ENCODE data around the gene PSMG4. TPM values are rescaled to one million over a fixed set of nuclear protein-coding genes. Genes with fewer than 3 reads are reported as not detected.

The PSMG4 gene
- total RNA-seq, 1 experiment from 2014 or later, result 40.0 TPM

- H3K4me3 Mint-ChIP-seq (ENCODE audit: unreplicated experiment), result no peak overlapping the region
- CTCF ChIA-PET, result no interaction called here
- peaks cover 8% of the 10 kb centered on the region for H3K4me1 Mint-ChIP-seq (ENCODE audit: insufficient read depth, unreplicated experiment)
- H3K27me3 Mint-ChIP-seq (ENCODE audit: insufficient read depth, unreplicated experiment), result no peaks in the 10 kb centered on the region
- peaks cover 40% of the 10 kb centered on the region for H3K36me3 Mint-ChIP-seq (ENCODE audit: insufficient read depth, unreplicated experiment)
- no peak for TF ChIP-seq CTCF (IDR thresholded peaks at IDR 0.05; ENCODE audit: unreplicated experiment)
- H3K9me3 Mint-ChIP-seq (ENCODE audit: unreplicated experiment), result no peaks in the 10 kb centered on the region
- BruUV-seq (replicated peaks), result no TSS peak
- DNase-seq (ENCODE audit: unreplicated experiment), result no peak
- intact Hi-C loops (cut with micrococcal nuclease), result no loop called here
- H3K27ac Mint-ChIP-seq (ENCODE audit: low read depth, unreplicated experiment), result no peak overlapping the region
- POLR2A ChIA-PET, result interaction anchor here (0.6 kb wide), 1 partner anchor 327 kb away, joined by 3 read pairs; no protein-coding TSS in a partner anchor
Observed at GRCh38 chr6:3264356-3264755, 5.6 kb downstream of the PSMG4 start.

GRCh38 chr6:3265671-3266070 lies 6.9 kb downstream of the PSMG4 start:
- intact Hi-C loops (cut with micrococcal nuclease), result no loop called here
- BruUV-seq (replicated peaks), result no TSS peak
- POLR2A ChIA-PET, result interaction anchor here (0.6 kb wide), 1 partner anchor 380 kb away, joined by 3 read pairs; no protein-coding TSS in a partner anchor
- H3K36me3 Mint-ChIP-seq (ENCODE audit: insufficient read depth, unreplicated experiment), result peaks cover 49% of the 10 kb centered on the region
- H3K9me3 Mint-ChIP-seq (ENCODE audit: unreplicated experiment), result no peaks in the 10 kb centered on the region
- H3K27ac Mint-ChIP-seq (ENCODE audit: low read depth, unreplicated experiment), result no peak overlapping the region
- peaks cover 7% of the 10 kb centered on the region for H3K4me1 Mint-ChIP-seq (ENCODE audit: insufficient read depth, unreplicated experiment)
- H3K27me3 Mint-ChIP-seq (ENCODE audit: insufficient read depth, unreplicated experiment), result no peaks in the 10 kb centered on the region
- TF ChIP-seq CTCF (IDR thresholded peaks at IDR 0.05; ENCODE audit: unreplicated experiment), result no peak
- no peak for DNase-seq (ENCODE audit: unreplicated experiment)
- CTCF ChIA-PET, result interaction anchor here (0.6 to 1.5 kb wide), 3 partner anchors 14 to 102 kb away, joined by 3 to 8 read pairs (median 3); no protein-coding TSS in a partner anchor
- no peak overlapping the region for H3K4me3 Mint-ChIP-seq (ENCODE audit: unreplicated experiment)

- Mint-ChIP-seq H3K36me3 (ENCODE audit: insufficient read depth, unreplicated experiment) (peaks cover 49% of the 10 kb centered on the region), H3K27me3 (ENCODE audit: insufficient read depth, unreplicated experiment) (no peaks in the 10 kb centered on the region), H3K9me3 (ENCODE audit: unreplicated experiment) (no peaks in the 10 kb centered on the region), H3K27ac (ENCODE audit: low read depth, unreplicated experiment) (no peak overlapping the region), H3K4me3 (ENCODE audit: unreplicated experiment) (no peak overlapping the region), H3K4me1 (ENCODE audit: insufficient read depth, unreplicated experiment) (peaks cover 2% of the 10 kb centered on the region)
- intact Hi-C loops (cut with micrococcal nuclease), result no loop called here
- no TSS peak for BruUV-seq (replicated peaks)
- CTCF ChIA-PET, result interaction anchor here (0.6 to 1.5 kb wide), 2 partner anchors 14 to 56 kb away, joined by 3 to 8 read pairs; no protein-coding TSS in a partner anchor
- no peak for TF ChIP-seq CTCF (IDR thresholded peaks at IDR 0.05; ENCODE audit: unreplicated experiment)
- POLR2A ChIA-PET, result no interaction called here
- DNase-seq (ENCODE audit: unreplicated experiment), result no peak
Observed at GRCh38 chr6:3266170-3266569, 7.4 kb downstream of the PSMG4 start.

- intact Hi-C loops (cut with micrococcal nuclease), result no loop called here
- no TSS peak for BruUV-seq (replicated peaks)
- no peaks in the 10 kb centered on the region for H3K4me1 Mint-ChIP-seq (ENCODE audit: insufficient read depth, unreplicated experiment)
- H3K36me3 Mint-ChIP-seq (ENCODE audit: insufficient read depth, unreplicated experiment), result peaks cover 58% of the 10 kb centered on the region
- ChIA-PET POLR2A (interaction anchor here (0.7 kb wide), 1 partner anchor 73 kb away, joined by 3 read pairs; no protein-coding TSS in a partner anchor), CTCF (no interaction called here)
- no peak overlapping the region for H3K27ac Mint-ChIP-seq (ENCODE audit: low read depth, unreplicated experiment)
- H3K9me3 Mint-ChIP-seq (ENCODE audit: unreplicated experiment), result no peaks in the 10 kb centered on the region
- DNase-seq (ENCODE audit: unreplicated experiment), result no peak
- H3K4me3 Mint-ChIP-seq (ENCODE audit: unreplicated experiment), result no peak overlapping the region
- no peak for TF ChIP-seq CTCF (IDR thresholded peaks at IDR 0.05; ENCODE audit: unreplicated experiment)
- no peaks in the 10 kb centered on the region for H3K27me3 Mint-ChIP-seq (ENCODE audit: insufficient read depth, unreplicated experiment)
Observed at GRCh38 chr6:3267162-3267561, 8.4 kb downstream of the PSMG4 start.
